Left renal pelvis (tissue), 4 donors: Measurements from ENCODE around the gene LITAFD. TPM values are rescaled to one million over a fixed set of nuclear protein-coding genes. Genes with fewer than 3 reads are reported as not detected.
"Not testable (repeated sequence)": the region's sequence is repeated elsewhere in the genome, so short reads cannot be mapped to it uniquely, and the experiment has no call there.

Experiments
- DNase-seq, 4 donors: peaks; one replicate each; pipeline ENCODE4 v3.0.0-alpha.2; 2013; ENCODE audit warnings: low read depth in 4 of 4, low spot score in 3 of 4
- polyA plus RNA-seq, 4 donors: library from polyadenylated mRNA; unstranded; fragments of 120-200 nt; gene quantifications; one replicate each; pipeline ENCODE4 v1.2.1, GENCODE V29; 2013; ENCODE audit not compliant: insufficient read length in 4 of 4

Gene LITAFD
- polyA plus RNA-seq = under 1 TPM in 1 of 4 donors, not detected in 3; 0.20 TPM

DNA sequence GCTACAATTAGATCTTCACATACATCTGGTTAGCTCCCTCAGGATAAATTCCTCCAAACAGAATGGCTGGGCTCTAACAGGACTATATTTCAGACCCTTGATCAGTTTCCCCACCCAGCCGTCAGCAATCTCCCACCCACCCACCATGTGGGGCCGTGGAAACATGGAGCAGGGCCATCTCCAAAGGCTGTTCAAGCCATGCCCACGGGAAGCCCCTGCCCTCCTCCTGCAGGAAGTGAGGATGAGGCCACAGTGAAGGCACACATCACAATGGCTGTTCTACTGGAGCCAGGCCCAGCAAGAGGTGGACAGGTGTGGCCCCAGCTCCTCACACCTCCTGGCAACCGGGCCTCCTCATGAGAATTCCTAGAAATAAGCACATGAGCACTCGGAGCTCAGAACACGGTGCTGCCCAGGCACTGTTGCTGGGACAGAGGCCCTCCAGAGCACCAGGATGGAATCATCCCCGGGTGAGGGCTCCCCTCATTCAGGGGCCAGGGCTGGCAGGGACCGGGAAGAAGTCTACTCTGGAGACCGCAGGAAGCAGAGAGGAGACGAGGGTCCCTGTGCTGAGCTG, at the start of gene LITAFD:
Gene LITAFD, plus strand, starts transcription at position 311 of the 577 bp plus-strand sequence. CDS start 2,005 bp downstream, outside the sequence.
- no peak for DNase-seq

DNA sequence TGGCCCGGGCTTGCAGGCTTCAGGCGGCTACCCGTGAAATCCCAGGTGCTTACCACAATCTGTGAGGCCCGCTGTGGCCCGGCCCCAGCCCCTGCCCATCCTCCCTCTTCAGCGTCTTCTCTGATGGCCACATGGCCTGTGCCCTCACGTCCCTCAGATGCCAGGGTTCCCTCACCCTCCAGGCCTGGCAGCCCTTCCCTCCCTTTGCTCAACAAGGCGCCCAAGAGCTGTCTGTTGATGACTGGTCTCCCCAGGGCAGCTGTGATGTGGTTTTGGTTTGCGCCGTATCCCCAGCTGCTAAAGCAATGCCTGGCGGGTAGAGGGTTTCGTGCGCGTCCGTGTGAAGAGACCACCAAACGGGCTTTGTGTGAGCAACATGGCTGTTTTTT, 49.4 kb upstream of the LITAFD start:
- DNase-seq = no peak

DNA sequence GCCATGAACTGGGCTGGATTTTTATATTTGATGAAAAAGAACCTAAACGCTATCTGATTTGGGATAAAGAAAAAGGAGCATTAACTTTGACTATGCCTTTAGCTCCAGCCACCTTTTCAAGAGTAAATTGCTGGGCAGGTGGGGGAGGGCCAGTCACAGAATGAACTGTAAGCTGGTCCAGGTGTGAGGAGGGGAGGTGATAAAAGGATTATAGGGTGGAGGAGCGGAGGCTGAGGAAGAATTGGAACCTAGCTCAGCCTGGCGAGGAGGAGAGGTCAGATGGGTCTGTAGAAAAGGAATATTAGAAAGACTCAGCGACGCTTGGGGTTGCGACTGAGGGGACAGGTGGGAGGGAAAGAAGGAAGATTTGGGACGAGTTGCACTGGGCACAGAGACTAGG, 45.4 kb upstream of the LITAFD start:
- not testable (repeated sequence) for DNase-seq

- DNase-seq = not testable (repeated sequence)
These were observed 44.6 kb upstream of the LITAFD start for GRCh38 chr16:8837594-8837993.

GRCh38 chr16:8842016-8842415, 40.1 kb upstream of the LITAFD start:
- not testable (repeated sequence) for DNase-seq

GRCh38 chr16:8843296-8843695, 38.9 kb upstream of the LITAFD start:
- DNase-seq = not testable (repeated sequence)

DNA sequence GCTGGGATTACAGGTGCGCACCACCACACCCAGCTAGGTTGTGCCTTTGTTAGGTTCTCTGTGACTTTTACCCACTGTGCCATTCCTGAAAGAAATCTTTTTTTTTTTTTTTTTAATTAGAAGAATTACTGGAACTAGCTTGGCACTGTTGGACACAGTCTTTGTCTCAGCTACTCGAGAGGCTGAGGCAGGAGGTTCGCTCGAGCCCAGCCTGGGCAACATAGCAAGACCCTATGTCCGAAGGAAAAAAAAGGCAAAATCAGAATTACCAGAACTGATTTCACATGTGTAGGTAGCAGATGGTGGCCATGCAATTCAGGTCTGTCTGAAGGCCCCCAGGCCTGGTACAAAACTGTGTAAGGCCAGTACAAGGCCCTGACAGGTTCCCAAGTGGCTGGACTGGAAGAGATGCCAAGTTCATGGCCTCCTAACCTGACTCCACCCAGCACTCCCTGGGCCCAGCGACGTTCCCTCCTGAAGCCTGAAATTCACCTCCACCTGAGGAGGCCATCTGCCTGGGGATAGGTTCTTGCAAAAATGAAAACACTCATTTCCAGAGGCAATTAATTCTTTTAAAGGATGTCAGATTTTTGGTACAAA, 36.4 kb upstream of the LITAFD start:
- no peak for DNase-seq

- no peak for DNase-seq
These were observed 35.7 kb upstream of the LITAFD start for GRCh38 chr16:8846401-8846932.

GRCh38 chr16:8847145-8847544, 35.0 kb upstream of the LITAFD start:
- DNase-seq = no peak

- DNase-seq = no peak
These were observed 34.5 kb upstream of the LITAFD start for GRCh38 chr16:8847623-8848022.

GRCh38 chr16:8848231-8848938, 33.8 kb upstream of the LITAFD start:
- no peak for DNase-seq

DNA sequence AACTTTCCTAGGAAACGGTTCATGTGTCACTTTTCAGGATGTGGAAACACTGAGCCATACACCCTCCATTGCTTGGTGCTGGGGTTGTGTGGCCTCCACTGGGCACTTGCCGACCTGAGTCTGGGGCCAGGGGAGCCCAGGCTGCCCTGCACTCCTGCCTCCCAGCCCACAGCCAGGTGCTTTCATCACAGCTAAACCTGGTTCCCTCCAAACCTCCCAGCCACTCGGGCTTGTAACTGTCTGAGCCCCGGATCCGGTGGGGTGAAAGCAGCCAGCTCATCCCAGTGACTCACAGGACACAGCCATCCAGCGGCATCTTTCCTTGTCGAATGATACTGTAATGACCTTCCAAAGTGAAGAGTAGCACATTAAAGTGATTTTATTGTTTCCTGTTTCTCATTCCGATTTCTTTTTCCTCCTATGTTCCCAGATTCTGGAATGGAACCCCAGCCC, 33.2 kb upstream of the LITAFD start:
- DNase-seq = no peak

DNA sequence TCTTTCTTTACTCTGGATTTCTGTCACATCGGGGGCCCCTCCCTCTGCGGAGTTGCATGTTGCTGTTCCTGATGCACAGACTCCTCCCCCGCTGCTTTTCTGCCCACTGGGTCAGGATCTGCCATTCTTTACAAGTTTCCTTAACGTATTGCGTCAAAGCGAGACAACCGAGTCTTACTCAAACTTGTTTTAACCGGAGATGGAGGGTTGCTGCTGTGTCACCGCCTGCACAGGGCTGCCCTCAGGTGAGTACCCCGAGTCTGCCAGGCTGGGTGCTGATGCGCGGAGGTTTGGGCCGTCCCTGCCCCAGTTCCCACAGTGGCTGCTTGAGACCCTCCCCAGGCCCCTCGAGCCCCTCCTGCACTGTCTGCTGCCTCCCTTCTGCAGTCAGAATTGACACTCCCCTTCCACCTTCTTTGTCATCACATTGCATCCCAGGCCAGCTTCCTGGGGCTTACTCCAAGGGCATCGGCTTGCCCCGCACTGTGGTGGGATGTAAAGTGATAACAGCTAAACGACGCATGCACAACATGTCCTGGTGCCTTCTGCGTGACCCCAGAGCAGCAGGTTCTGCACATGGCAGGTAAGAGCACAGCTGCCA, 32.6 kb upstream of the LITAFD start:
- no peak for DNase-seq

DNA sequence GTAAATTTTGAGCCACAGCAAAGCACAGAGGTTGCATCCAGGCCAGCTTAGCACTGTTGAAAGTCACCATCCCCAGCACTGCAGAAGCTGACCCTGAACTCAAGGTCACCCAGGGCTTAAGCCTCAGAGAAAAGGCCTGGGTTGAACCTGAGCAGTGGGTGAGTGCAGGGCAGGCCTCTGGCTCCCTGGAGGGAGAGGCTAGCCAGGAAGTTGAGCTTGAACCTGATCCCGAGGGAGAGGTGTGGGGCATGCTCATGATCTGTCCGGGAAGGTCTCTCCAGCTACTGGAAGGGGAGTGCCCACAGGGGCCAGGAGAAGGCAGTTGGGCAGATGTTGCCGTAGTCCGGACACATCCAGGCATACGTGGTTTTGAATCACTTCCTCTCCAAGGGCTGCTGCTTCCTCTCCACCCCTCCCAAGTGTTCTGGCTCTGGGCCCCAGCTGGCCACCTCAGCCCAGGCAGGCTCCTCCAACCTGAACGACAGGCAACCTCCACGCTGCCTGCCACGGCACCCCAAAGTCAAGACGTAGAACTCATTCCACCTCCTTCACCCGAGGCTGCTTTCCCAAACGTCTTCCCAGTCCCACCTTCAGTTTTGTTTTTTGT, 31.8 kb upstream of the LITAFD start:
- DNase-seq = no peak

DNA sequence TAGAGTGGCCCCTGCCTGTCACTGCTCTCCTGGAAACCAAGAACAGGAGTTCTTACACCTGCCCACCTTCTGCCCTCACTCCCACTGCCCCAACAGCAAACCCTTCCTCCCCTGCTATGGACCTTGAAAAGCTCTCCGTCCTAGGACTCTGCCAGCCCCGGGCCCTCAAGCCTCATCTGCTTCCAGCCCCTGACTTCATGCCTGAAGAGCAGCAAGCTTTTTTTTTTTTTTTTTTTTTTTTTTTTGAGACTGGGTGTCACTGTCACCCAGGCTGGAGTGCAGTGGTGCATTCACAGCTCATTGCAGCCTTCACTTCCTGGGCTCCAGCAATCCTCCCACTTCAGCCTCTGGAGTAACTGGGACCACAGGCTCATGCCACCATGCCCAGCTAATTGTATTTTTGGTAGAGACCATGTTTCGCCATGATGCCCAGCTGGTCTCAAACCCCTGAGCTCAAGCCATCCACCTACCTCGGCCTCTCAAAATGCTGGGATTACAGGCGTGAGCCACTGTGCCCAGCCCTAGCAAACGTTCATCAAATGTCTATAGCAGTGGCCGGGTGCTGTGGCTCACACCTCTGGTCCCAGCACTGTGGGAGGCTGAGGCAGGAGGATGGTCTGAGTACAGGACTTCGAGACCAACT, 30.3 kb upstream of the LITAFD start:
- DNase-seq = no peak

GRCh38 chr16:8852534-8852933, 29.6 kb upstream of the LITAFD start:
- no peak for DNase-seq

DNA sequence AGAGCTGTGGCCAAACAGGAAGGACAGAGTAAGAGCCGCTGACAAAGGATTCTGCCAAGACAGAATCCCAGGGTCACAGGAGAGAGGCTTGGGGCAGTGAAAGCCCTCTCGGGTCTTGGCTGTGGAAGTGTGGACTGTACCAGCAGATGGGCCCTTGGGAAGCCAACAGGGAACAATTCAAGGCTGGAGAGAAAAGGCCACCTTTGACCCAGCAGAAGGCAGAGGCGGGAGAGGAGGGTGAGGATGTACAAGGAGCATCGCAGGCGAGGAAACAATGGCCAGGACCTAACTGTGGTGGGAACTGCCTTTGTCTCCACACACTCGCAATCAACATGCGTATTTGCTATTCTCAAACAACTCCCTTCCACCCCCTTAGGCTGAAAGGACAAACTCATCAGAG, 29.0 kb upstream of the LITAFD start:
- DNase-seq = no peak

DNA sequence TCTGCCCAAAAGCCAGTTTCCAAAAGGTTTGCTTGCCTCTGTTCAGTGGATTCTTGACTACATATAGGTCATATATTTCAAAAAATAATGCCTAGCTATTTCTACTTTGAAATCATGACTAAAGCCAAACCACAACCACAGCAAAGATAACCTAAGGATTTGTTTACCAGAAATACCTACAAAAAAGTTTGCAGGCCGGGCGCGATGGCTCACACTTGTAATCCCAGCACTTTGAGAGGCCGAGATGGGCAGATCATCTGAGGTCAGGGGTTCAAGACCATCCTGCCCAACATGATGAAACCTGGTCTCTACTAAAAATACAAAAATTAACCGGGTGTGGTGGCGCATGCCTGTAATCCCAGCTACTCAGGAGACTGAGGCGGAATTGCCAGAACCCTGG, 28.5 kb upstream of the LITAFD start:
- DNase-seq = no peak

DNA sequence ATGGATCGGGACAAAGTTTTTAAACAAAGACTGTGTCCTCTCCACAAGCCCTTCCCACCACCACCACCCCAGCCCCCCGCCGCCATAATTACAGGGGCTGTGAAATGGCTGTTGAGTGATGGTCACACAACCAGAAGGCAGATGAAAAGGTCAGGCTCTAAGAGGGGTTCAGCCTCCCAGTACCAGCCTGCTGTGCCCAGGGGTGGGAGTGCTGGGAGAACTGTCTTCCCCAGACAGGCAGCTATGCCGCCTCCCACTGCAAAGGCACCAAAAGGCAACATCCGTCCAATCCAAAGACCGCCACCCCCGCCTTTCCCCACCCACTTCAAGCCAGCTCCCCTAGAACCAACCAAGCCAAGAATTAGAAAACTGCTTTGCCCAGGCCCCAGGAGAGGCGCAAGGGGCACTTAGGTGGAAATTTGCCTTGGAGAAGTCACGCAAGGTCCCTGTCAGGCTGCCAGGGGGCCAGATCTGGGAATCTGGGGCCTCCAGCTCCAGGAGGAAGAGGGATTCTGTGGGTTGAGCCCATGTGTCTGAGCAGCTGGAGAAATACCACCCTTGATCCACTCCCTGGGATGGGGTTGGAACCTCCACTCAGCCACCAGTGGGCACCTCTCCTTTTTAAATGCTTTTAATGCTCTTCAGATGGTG, 27.7 kb upstream of the LITAFD start:
- DNase-seq = no peak
